Neuronal stem cell (in vitro differentiated cells): ENCODE data around the gene CLIP4.
A peak's percentile ranks its signal among the peaks of the same experiment; 100 is the strongest.

Experiments
- DNase-seq: peaks from one replicate; pipeline ENCODE4 v3.0.0-alpha.2; 2013; ENCODE audit warnings: low spot score
- H2AFZ ChIP-seq: one replicate; pipeline ENCODE4 v1.6.1; 2013; ENCODE audit warnings: mild to moderate bottlenecking, low read length, inconsistent platforms
- H2AK5ac ChIP-seq: 2 replicates; pipeline ENCODE4 v1.6.1; 2013; ENCODE audit warnings: low read depth, mild to moderate bottlenecking, inconsistent platforms, low read length, moderate library complexity, mixed read lengths
- H2BK120ac ChIP-seq: 2 replicates; pipeline ENCODE4 v1.6.1; 2013; ENCODE audit warnings: low read depth, mild to moderate bottlenecking, inconsistent platforms, low read length, moderate library complexity, mixed read lengths
- H2BK12ac ChIP-seq: one replicate; pipeline ENCODE4 v1.6.1; 2013; ENCODE audit warnings: low read length, inconsistent platforms
- H2BK15ac ChIP-seq: 2 replicates; pipeline ENCODE4 v1.6.1; 2013; ENCODE audit warnings: mild to moderate bottlenecking, low read length, inconsistent platforms, mixed read lengths
- H2BK5ac ChIP-seq: one replicate; pipeline ENCODE4 v1.6.1; 2013; ENCODE audit warnings: inconsistent platforms, mild to moderate bottlenecking, low read length, moderate library complexity
- H3K14ac ChIP-seq: one replicate; pipeline ENCODE4 v1.6.1; 2013; ENCODE audit warnings: low read length, inconsistent platforms
- H3K18ac ChIP-seq: 2 replicates; pipeline ENCODE4 v1.6.1; 2013; ENCODE audit warnings: low read length, inconsistent platforms
- H3K23ac ChIP-seq: 2 replicates; pipeline ENCODE4 v1.6.1; 2013; ENCODE audit warnings: low read depth, mild to moderate bottlenecking, mixed read lengths, low read length, inconsistent platforms; ENCODE audit not compliant: poor library complexity
- H3K27ac ChIP-seq: replicated peaks from 3 replicates; pipeline ENCODE4 v1.5.1; 2013; ENCODE audit warnings: low read length, inconsistent platforms
- H3K27me3 ChIP-seq, 3 experiments: 2 replicates each; pipeline ENCODE4 v1.6.1; 2013; ENCODE audit warnings: low read length in 3 of 3, mild to moderate bottlenecking in 2 of 3, inconsistent platforms in 1 of 3, low read depth in 1 of 3, mixed read lengths in 1 of 3, moderate library complexity in 1 of 3; ENCODE audit not compliant: control insufficient read depth in 3 of 3, insufficient read depth in 3 of 3
- H3K36me3 ChIP-seq, 2 donors: replicated peaks in 1 of 2; 2 replicates each; pipeline ENCODE4 v1.6.1; 2013; ENCODE audit warnings: low read length in 2 of 2; ENCODE audit not compliant: control insufficient read depth in 2 of 2, insufficient read depth in 2 of 2
- H3K4ac ChIP-seq: 2 replicates; pipeline ENCODE4 v1.6.1; 2013; ENCODE audit warnings: inconsistent platforms, mild to moderate bottlenecking, low read length, moderate library complexity
- H3K4me1 ChIP-seq, 2 donors: 1 replicate in 1 of 2; 2 replicates in 1 of 2; pipeline ENCODE4 v1.6.1; 2013; ENCODE audit warnings: low read length in 2 of 2, low read depth in 1 of 2; ENCODE audit not compliant: control insufficient read depth in 2 of 2, insufficient read depth in 1 of 2
- H3K4me2 ChIP-seq: one replicate; pipeline ENCODE4 v1.6.1; 2013; ENCODE audit warnings: mild to moderate bottlenecking, low read length, inconsistent platforms; ENCODE audit not compliant: insufficient read depth, poor library complexity, severe bottlenecking
- H3K4me3 ChIP-seq, 2 donors: 2 replicates each; pipeline ENCODE4 v1.5.1; 2013; ENCODE audit warnings: low read length in 2 of 2, mild to moderate bottlenecking in 2 of 2, inconsistent platforms in 1 of 2, moderate library complexity in 1 of 2
- H3K79me1 ChIP-seq: one replicate; pipeline ENCODE4 v1.6.1; 2013; ENCODE audit warnings: low read depth, mild to moderate bottlenecking, inconsistent platforms, low read length, moderate library complexity
- H3K9ac ChIP-seq: one replicate; pipeline ENCODE4 v1.6.1; 2013; ENCODE audit warnings: mild to moderate bottlenecking, low read depth, low read length, inconsistent platforms; ENCODE audit not compliant: poor library complexity
- H3K9me3 ChIP-seq, 2 donors: replicated peaks in 1 of 2; 2 replicates each; pipeline versions ENCODE3 to v1.6.1; 2013; ENCODE audit warnings: low read length in 2 of 2, mild to moderate bottlenecking in 2 of 2, inconsistent platforms in 1 of 2, low read depth in 1 of 2, mixed read lengths in 1 of 2, moderate library complexity in 1 of 2; ENCODE audit not compliant: control insufficient read depth in 2 of 2, insufficient read depth in 1 of 2
- H4K8ac ChIP-seq: one replicate; pipeline ENCODE4 v1.6.1; 2013; ENCODE audit warnings: low read depth, mild to moderate bottlenecking, inconsistent platforms, low read length, moderate library complexity
- H4K91ac ChIP-seq: one replicate; pipeline ENCODE4 v1.6.1; 2013; ENCODE audit warnings: low read length, low read depth, mild to moderate bottlenecking, inconsistent platforms; ENCODE audit not compliant: poor library complexity
- WGBS, 2 donors: extraction: QIAGEN DNeasy Blood & Tissue Kit; methylation state at CpG; one replicate each; pipeline ENCODE4 v1.1.7; 2013; ENCODE audit warnings: missing lambda C conversion rate in 2 of 2, mixed read lengths in 1 of 2; ENCODE audit not compliant: insufficient read length in 2 of 2, insufficient replicate concordance in 1 of 2; ENCODE audit errors: extremely low coverage in 2 of 2; 5-methylcytosine and 5-hydroxymethylcytosine counted together

CLIP4 gene

DNA sequence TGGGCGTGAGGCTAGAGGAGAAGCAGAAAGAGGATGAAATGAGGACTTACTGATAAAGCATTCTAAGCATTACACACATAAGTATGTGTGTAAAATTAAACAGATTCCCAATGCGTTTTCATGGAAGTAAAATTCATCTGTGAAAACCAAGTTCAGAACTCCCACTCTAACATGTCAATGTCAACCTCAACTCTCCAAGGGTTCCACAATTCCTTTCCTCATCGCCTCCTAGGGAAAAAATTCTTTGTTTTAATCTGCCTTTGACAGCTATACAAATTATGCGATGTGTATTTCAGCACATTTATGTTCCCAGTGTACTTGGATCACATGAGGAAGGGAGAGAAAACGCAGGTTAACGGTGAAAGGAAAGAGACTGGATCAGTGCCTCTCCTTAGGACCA is 76.6 kb downstream of the CLIP4 start:
- Histone ChIP-seq H3K79me1 (no peaks in the 10 kb centered on the region), H2AK5ac (no peak overlapping the region), H2BK12ac (no peak overlapping the region), H3K9me3 (peaks cover 1 to 5% of the 10 kb centered on the region in 2 donors), H3K4me2 (no peak overlapping the region), H3K4me3 (no peak overlapping the region), H3K4me1 (no peaks in the 10 kb centered on the region), H2BK15ac (no peak overlapping the region), H2AFZ (no peak overlapping the region), H4K8ac (no peak overlapping the region), H3K4ac (no peak overlapping the region), H2BK5ac (no peak overlapping the region), H3K18ac (no peak overlapping the region), H4K91ac (no peak overlapping the region), H3K23ac (no peak overlapping the region), H3K9ac (no peak overlapping the region), H3K14ac (no peak overlapping the region), H3K36me3 (peaks cover 0 to 25% of the 10 kb centered on the region in 2 donors), H3K27me3 (no peaks in the 10 kb centered on the region), H3K27ac (no peak overlapping the region), H2BK120ac (no peak overlapping the region)
- no peak for DNase-seq
- WGBS, 2 donors = no CpG with 5 or more reads among the region's 6 CpGs

DNA sequence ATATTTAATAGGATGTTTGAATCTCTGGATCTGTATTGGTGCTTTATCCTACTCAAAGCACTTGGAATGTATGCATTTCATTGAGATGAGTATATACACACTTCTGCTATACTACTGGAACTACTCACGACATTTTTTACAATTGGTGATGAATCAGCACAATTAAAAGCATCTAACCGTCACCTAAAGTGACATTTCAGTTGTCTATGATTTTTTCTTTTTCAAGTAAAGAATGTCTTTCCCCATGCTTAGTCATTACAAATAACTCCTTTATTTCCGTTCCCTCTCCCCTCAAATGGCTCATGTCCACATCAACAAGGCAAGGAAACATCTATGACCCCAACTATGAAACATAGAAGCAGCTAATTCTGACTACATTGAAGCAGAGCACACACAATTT is 77.3 kb downstream of the CLIP4 start:
- Histone ChIP-seq H3K4me1 (no peaks in the 10 kb centered on the region), H4K91ac (no peak overlapping the region), H3K36me3 (peaks cover 0 to 25% of the 10 kb centered on the region in 2 donors), H3K9me3 (peaks cover 0 to under 1% of the 10 kb centered on the region in 2 donors), H3K79me1 (no peaks in the 10 kb centered on the region), H3K18ac (no peak overlapping the region), H2BK15ac (no peak overlapping the region), H2BK12ac (no peak overlapping the region), H3K27me3 (no peaks in the 10 kb centered on the region), H3K4me3 (no peak overlapping the region), H3K4ac (no peak overlapping the region), H3K9ac (no peak overlapping the region), H2BK120ac (no peak overlapping the region), H4K8ac (no peak overlapping the region), H3K23ac (no peak overlapping the region), H2AK5ac (no peak overlapping the region), H2AFZ (no peak overlapping the region), H3K27ac (no peak overlapping the region), H2BK5ac (no peak overlapping the region), H3K4me2 (no peak overlapping the region), H3K14ac (no peak overlapping the region)
- WGBS, 2 donors = no CpG with 5 or more reads among the region's 3 CpGs
- no peak for DNase-seq

DNA sequence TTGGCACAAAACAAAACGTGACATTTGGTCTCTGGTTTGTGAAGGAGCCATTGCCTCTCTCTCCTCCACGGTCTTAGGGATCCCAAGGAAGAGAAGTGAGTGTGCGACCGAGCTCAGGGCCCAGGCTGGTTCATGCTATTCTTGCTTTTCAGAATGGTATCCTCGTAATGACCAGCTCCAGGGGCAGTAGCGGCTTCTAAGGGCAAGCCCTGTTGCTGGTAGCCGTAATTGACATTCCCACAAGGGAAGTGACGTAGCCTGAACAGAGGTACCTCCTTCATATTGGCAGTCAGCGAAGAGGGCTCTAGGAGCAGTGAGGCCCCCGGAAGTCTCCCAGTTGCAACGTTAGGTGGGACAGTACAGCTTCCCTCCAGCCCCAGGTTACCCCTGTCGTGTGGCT is 77.9 kb downstream of the CLIP4 start:
- DNase-seq = no peak
- H3K79me1 ChIP-seq = no peaks in the 10 kb centered on the region
- H3K23ac ChIP-seq = no peak overlapping the region
- peaks cover 0 to 25% of the 10 kb centered on the region in 2 donors for H3K36me3 ChIP-seq
- no peak overlapping the region for H3K27ac ChIP-seq
- H2BK5ac ChIP-seq = no peak overlapping the region
- no peaks in the 10 kb centered on the region for H3K9me3 ChIP-seq
- no peak overlapping the region for H3K4ac ChIP-seq
- WGBS, 2 donors = no CpG with 5 or more reads among the region's 12 CpGs
- no peak overlapping the region for H3K4me3 ChIP-seq
- H4K8ac ChIP-seq = no peak overlapping the region
- H3K14ac ChIP-seq = no peak overlapping the region
- H3K9ac ChIP-seq = no peak overlapping the region
- H3K4me2 ChIP-seq = no peak overlapping the region
- no peak overlapping the region for H2BK15ac ChIP-seq
- H3K4me1 ChIP-seq = no peaks in the 10 kb centered on the region
- H2AFZ ChIP-seq = no peak overlapping the region
- no peak overlapping the region for H2BK120ac ChIP-seq
- H3K18ac ChIP-seq = peak overlapping the region; percentile 29
- H4K91ac ChIP-seq = no peak overlapping the region
- no peak overlapping the region for H2BK12ac ChIP-seq
- H3K27me3 ChIP-seq = no peaks in the 10 kb centered on the region
- H2AK5ac ChIP-seq = no peak overlapping the region

DNA sequence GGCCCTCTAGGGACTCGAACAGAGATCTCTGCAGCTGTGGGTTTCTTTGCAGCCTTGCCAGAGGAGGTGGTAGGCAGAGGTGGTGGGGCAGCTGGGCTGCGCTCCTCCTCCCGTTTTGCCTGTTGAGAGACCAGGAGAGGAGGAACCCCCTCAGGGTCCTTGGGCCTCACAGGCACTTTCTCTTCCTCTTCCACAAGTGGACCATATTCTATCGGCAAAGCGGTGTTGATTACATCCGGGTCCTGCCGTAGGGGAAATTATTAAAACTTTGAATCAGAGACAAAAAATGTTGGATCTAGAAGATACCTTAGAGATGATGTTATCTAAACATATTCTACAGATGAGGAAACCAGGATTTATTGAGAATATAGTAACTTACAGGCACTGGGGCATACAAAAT is 78.5 kb downstream of the CLIP4 start:
- Histone ChIP-seq H3K79me1 (no peaks in the 10 kb centered on the region), H3K4me2 (no peak overlapping the region), H3K4me1 (no peaks in the 10 kb centered on the region), H4K8ac (no peak overlapping the region), H3K9me3 (no peaks in the 10 kb centered on the region), H3K36me3 (peaks cover 0 to 25% of the 10 kb centered on the region in 2 donors), H3K27me3 (no peaks in the 10 kb centered on the region), H2BK12ac (no peak overlapping the region), H2BK15ac (no peak overlapping the region), H4K91ac (no peak overlapping the region), H2AFZ (no peak overlapping the region), H2BK5ac (no peak overlapping the region), H3K14ac (no peak overlapping the region), H3K23ac (no peak overlapping the region), H3K4me3 (no peak overlapping the region), H3K9ac (no peak overlapping the region), H3K18ac (no peak overlapping the region), H2BK120ac (no peak overlapping the region), H3K27ac (no peak overlapping the region), H3K4ac (no peak overlapping the region), H2AK5ac (no peak overlapping the region)
- WGBS, 2 donors = no CpG with 5 or more reads among the region's 7 CpGs
- DNase-seq = no peak
